Stomach (tissue), 4 donors: ENCODE measurements around the gene MTX1.

ENCODE experiments used
- CTCF ChIP-seq, 7 experiments: fragments of 450-650 bp in 4 of 7; fragments of 200-600 bp in 3 of 7; sonication (generic) in 3 of 7; IDR thresholded peaks; one replicate each; pipeline ENCODE4 v1.5.1; 2016 to 2019; ENCODE audit warnings: antibody characterized with exemption in 7 of 7, control low read depth in 2 of 7, mild to moderate bottlenecking in 1 of 7
- EP300 ChIP-seq: sonication (generic); formaldehyde crosslinking; IDR thresholded peaks from one replicate; pipeline ENCODE4 v1.6.1; 2017; ENCODE audit warnings: antibody characterized with exemption
- POLR2A ChIP-seq, 4 donors: fragments of 450-650 bp; IDR thresholded peaks; one replicate each; pipeline ENCODE4 v1.6.1; 2016; ENCODE audit warnings: antibody characterized with exemption in 4 of 4, control low read depth in 2 of 4, mild to moderate bottlenecking in 1 of 4, moderate library complexity in 1 of 4
- POLR2AphosphoS5 ChIP-seq, 3 donors: sonication (generic); formaldehyde crosslinking; IDR thresholded peaks; one replicate each; pipeline ENCODE4 v1.6.1; 2016; ENCODE audit warnings: antibody characterized with exemption in 3 of 3

GRCh38 chr1:155261493-155261851, 53.0 kb downstream of the MTX1 start:
- TF ChIP-seq CTCF (IDR thresholded peaks at IDR 0.05) (no peak), EP300 (no peak), POLR2AphosphoS5 (IDR thresholded peaks at IDR 0.05) (no peak), POLR2A (IDR thresholded peaks at IDR 0.05) (no peak)
